Left forelimb (tissue), 1 donor: Measurements from ENCODE around the gene METTL1.

ENCODE experiments used
- DNase-seq: peaks from one replicate; pipeline ENCODE4 v3.0.0-alpha.2; 2018; ENCODE audit warnings: low spot score

METTL1 gene

GRCh38 chr12:57737467-57738460 lies 34.1 kb downstream of the METTL1 start:
- DNase-seq = peak; percentile 67

- peak; percentile 58 for DNase-seq
Observed at GRCh38 chr12:57736741-57737466, 35.0 kb downstream of the METTL1 start.

DNA sequence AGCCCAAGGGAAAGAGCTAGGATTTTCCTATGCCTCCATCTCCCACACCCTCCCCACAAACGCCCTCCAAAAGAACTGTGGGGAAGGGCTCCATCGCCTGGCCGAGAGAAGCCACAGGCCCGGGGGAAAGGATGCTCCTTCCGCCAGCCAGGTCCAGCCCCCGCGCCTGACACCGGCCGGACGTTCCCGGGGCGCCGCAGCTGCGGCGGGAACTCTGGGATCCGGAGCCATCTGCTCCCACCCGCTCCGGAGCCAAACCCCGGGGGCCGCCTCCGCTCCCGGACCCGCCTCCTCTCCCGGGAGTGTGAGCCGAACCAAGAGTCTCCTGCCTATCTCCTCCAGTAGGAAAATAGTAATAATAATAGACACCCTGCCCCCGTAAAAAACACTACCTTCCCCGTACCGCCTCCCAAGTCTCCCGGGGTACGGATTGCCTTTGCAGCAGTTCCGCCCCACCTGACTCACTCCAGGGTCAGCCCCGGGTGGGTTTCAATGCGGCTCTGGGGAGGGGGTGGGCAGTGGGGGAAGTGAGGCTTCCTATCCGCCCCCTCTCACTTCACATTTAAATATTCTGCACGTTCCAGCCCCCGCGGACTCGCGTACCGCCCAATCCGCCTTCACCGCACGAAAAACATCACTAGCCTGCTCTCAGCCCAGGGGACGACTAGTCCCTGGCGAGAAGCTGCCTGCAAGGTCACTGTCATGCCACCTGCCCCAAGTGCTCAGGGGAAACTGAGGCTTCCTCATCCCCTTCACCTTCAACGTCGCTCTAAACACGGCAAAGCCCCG lies 35.8 kb downstream of the METTL1 start:
- DNase-seq = no peak

GRCh38 chr12:57735198-57735855 lies 36.6 kb downstream of the METTL1 start:
- DNase-seq = no peak

DNA sequence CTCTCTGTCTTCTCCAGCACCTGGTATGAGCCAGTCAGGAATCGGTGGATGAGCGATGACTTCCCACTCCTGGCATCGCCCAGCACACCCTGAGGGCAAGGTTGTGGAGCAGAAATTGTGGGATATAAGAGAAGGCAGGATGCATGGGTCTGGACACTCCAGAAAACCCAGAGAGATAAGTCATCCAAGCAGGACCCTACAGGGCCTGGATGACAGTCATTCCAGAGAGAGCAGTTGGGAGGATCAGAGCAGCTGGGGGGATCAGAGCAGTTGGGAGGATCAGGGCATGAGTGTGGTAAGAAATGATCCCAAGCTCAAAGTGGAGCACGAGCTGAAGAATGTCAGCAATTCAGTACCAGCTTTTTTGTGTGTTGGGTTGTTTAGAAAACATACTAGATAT lies 37.3 kb downstream of the METTL1 start:
- DNase-seq = no peak

- DNase-seq = no peak
Observed at GRCh38 chr12:57733928-57734327, 38.0 kb downstream of the METTL1 start.

GRCh38 chr12:57732726-57733593 lies 38.9 kb downstream of the METTL1 start:
- DNase-seq = no peak

DNA sequence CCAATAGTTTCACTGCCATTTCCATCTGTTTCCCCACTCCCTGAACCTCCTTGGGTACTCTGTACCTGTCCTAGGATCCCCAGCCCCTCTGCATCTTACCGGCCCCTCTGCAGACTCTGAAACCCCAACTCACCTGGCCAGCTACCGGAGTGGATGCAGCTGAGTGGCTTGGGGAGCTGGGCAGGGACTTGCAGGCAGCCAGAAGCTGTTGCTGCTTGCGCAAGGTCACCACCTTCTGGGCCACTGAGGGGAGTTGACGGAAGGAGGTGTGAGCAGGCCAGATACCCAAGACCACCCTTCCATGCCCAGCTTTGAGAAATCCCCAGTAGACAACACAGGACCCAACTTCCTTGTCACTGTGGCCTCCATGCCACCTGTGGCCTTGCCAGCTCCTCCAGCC lies 39.6 kb downstream of the METTL1 start:
- DNase-seq = no peak

DNA sequence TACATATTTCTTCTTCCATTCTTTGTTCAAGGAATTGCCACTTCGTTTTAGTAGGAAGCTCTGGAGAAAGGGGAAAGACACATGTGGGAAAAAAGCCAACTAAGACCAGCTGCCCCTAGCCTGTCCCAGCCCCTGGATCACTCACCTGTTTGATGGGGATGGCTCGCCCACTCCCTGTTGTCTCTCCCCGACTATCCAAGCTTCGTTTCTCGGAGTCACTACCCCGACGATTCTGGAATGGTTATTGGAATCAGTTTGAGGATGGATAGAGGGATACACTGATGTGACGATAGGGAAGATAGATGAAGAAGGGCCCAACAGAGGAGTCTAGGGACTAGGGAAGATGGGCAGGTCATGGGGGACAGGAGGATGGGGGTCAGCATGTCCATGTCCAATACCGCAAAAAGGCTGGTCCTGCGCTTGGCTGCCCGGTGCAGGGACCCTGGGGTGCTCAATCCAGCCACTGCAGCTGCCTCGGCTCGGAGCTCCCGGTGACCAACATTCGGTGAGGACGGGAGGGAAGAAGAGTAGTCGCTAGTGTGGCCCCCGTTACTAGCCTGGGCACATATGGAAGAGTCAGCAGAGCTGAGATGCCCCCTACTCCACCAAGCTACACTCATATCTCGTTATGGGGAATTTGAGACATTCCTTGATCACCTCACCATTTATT lies 40.4 kb downstream of the METTL1 start:
- DNase-seq = no peak

DNA sequence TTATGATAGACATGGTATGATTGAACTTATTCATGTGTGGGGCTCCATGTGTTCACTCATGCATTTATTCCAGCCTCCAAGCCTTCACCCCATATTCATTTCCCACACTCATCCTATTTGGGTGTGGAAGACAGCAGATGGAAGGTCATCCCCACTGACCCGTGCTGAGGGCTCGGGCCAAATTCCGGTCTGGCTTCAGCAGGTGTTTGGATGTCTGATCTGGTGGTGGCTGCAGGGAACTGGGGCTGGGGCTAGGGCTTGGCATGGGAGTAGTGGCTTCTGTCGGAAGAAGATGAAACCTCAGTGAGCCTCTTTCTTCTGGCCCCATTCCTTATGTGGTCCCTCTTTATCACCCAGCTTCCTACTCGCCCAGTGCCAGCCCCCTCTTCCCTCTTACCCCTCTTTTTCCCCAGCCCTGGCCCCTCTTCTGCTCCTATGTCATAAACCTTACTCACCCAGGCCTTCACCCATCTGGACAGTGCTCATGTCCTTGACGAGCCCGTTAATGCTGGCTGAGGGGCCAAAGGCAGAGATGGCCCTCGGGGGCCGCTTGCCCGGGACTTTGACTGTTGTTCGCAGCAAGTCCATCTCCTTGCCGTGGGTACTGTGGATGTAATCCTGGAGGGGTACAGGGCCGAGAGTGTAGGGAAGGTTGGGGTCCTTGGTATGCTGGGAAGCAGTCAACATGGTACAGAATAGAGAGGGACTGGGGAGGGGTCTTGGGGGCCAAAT lies 41.4 kb downstream of the METTL1 start:
- DNase-seq = no peak

DNA sequence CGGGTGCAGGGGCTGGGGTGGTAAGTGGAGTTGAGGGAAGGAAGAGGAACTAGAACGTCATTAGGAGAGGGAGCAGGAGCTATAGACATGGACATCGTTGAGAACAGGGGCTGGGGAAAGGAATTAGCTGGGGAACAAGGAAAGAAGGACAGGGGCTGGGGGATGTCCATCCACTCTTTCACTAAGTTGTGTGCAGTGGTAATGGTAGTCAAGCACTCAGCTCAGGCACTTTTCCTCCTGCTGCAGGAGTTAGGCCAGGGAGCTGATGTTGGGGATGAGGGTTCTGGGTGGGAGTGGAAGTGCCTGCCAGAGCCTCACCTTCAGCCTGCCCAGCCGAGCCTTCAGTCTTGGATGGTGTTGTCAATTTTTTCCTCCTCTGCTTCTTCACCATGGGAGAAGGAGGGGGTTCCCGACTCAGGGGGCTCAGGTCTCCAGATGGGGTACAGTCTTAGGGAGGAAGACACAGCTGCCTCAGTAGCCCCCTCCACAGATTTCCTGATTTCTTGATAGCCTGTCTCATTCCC lies 42.5 kb downstream of the METTL1 start:
- no peak for DNase-seq

GRCh38 chr12:57727758-57728395 lies 44.0 kb downstream of the METTL1 start:
- no peak for DNase-seq

DNA sequence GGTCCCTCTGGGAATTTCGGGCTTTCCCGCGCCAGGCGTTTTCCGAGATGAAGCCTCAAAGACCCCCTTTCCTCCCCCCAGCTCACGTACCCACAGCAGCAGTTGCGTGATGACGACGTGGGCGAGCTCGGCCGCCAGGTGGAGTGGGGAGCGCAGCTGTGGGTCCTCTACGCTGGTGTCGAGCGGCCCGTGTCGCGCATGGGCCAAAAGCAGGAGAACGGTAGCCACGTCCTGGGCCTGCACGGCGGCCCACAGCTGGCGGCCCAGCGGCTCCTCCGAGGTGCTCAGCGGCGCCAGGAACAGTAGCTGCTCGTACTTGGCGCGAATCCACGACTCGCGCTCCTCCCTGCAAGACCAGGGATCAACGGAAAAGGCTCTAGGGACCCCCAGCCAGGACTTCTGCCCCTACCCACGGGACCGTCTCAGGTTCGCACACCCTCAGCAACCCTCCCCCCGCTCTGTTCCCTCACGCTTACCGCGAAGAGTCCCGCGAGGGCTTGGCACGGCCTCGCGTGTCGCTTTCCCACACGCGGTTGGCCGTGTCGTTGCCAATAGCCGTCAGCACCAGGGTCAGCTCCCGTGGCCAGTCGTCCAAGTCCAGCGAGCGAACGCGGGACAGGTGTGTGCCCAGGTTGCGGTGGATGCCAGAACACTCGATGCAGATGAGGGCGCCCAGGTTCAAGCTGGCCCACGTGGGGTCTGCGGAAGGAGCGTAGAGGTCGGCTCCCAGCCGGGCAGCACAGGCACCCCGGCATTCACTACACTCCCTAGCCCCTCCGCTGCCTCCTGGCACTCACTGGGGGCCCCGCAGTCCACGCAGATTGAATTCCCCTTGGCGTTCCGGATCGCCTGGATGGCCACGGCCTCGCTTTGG lies 44.8 kb downstream of the METTL1 start:
- DNase-seq = no peak

DNA sequence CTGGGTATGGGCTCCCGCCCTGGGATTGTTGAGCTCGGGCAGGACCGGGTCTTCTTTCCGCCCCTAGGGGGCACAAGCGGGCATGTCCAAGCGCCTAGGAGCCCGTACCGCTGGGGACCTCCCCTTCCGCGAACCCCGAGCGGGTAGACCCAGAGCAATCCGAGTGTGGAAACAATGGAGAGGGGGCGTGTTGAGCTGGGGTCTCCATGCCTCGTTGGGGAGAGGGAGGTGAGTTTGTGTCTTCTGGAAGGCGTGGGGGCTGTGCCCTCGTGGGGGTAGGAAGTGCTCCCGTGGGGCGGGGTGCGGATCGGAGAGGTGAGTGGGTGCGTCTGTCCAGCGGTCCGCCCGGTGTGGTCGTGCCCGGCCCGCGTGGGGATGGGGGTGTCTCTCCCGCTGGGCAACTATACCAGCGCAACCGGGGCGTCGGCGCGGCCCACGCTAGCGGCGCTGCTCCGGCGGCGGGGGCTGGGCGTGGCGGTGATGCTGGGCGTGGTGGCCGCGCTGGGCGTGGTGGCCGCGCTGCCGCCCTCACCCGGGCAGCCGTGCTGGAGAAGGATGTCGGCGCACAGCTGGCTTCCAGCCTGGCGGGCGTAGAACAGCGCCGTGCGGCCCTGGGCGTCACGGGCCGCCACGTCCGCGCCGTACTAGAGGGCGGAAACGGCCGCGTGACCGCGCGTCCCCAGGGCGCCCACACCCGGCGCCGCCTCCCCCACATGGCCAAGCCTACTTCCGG lies 45.6 kb downstream of the METTL1 start:
- no peak for DNase-seq

GRCh38 chr12:57725851-57726150 lies 46.1 kb downstream of the METTL1 start:
- no peak for DNase-seq

- DNase-seq = no peak
Observed at GRCh38 chr12:57724936-57725740, 46.8 kb downstream of the METTL1 start.
